ENCODE measurements around the gene MINDY4.

GRCh38 chr7:30844916-30845315 lies 73.7 kb downstream of the MINDY4 start:
- TF ChIP-seq, protein P1, sequence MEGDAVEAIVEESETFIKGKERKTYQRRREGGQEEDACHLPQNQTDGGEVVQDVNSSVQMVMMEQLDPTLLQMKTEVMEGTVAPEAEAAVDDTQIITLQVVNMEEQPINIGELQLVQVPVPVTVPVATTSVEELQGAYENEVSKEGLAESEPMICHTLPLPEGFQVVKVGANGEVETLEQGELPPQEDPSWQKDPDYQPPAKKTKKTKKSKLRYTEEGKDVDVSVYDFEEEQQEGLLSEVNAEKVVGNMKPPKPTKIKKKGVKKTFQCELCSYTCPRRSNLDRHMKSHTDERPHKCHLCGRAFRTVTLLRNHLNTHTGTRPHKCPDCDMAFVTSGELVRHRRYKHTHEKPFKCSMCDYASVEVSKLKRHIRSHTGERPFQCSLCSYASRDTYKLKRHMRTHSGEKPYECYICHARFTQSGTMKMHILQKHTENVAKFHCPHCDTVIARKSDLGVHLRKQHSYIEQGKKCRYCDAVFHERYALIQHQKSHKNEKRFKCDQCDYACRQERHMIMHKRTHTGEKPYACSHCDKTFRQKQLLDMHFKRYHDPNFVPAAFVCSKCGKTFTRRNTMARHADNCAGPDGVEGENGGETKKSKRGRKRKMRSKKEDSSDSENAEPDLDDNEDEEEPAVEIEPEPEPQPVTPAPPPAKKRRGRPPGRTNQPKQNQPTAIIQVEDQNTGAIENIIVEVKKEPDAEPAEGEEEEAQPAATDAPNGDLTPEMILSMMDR (IDR thresholded peaks at IDR 0.05): no peak
- no peak for TF ChIP-seq POLR2AphosphoS5 (IDR thresholded peaks at IDR 0.05)
- no peak for TF ChIP-seq POLR2A (IDR thresholded peaks at IDR 0.05)
- TF ChIP-seq EP300 (IDR thresholded peaks at IDR 0.05): no peak
